ENCODE data around the gene ERF.
A peak's percentile ranks its signal among the peaks of the same experiment; 100 is the strongest.

ERF gene

GRCh38 chr19:42289556-42290041 lies 34.7 kb upstream of the ERF start:
- Histone ChIP-seq H3K9me3 (no peaks in the 10 kb centered on the region), H3K36me3 (peaks cover 80% of the 10 kb centered on the region), H3K4me3 (ENCODE audit: low read depth in 1 of 2, low read length in 1 of 2) (no peak overlapping the region), H3K27me3 (no peaks in the 10 kb centered on the region), H3K4me1 (ENCODE audit: control insufficient read depth in 1 of 2, insufficient read depth in 1 of 2, low read depth in 1 of 2, low read length in 1 of 2) (peaks cover 20 to 21% of the 10 kb centered on the region in 2 experiments), H3K27ac (no peak overlapping the region)
- TF ChIP-seq, protein P1, sequence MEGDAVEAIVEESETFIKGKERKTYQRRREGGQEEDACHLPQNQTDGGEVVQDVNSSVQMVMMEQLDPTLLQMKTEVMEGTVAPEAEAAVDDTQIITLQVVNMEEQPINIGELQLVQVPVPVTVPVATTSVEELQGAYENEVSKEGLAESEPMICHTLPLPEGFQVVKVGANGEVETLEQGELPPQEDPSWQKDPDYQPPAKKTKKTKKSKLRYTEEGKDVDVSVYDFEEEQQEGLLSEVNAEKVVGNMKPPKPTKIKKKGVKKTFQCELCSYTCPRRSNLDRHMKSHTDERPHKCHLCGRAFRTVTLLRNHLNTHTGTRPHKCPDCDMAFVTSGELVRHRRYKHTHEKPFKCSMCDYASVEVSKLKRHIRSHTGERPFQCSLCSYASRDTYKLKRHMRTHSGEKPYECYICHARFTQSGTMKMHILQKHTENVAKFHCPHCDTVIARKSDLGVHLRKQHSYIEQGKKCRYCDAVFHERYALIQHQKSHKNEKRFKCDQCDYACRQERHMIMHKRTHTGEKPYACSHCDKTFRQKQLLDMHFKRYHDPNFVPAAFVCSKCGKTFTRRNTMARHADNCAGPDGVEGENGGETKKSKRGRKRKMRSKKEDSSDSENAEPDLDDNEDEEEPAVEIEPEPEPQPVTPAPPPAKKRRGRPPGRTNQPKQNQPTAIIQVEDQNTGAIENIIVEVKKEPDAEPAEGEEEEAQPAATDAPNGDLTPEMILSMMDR (IDR thresholded peaks at IDR 0.05) = no peak

GRCh38 chr19:42288881-42289555 lies 34.1 kb upstream of the ERF start:
- H3K36me3 ChIP-seq = peaks cover 75% of the 10 kb centered on the region

GRCh38 chr19:42288387-42288786 lies 33.5 kb upstream of the ERF start:
- Histone ChIP-seq H3K4me1 (ENCODE audit: control insufficient read depth in 1 of 2, insufficient read depth in 1 of 2, low read depth in 1 of 2, low read length in 1 of 2) (peaks cover 22% of the 10 kb centered on the region in 2 experiments), H3K9me3 (no peaks in the 10 kb centered on the region), H3K4me3 (ENCODE audit: low read depth in 1 of 2, low read length in 1 of 2) (no peak overlapping the region), H3K27me3 (no peaks in the 10 kb centered on the region), H3K36me3 (peaks cover 68% of the 10 kb centered on the region), H3K27ac (peak overlapping the region; percentile 33)
- TF ChIP-seq, protein P1 (IDR thresholded peaks at IDR 0.05) = no peak

More at GRCh38 chr19:42288881-42289555, 34.1 kb upstream of the ERF start:
- Histone ChIP-seq H3K27ac (no peak overlapping the region), H3K4me1 (ENCODE audit: control insufficient read depth in 1 of 2, insufficient read depth in 1 of 2, low read depth in 1 of 2, low read length in 1 of 2) (peaks cover 21% of the 10 kb centered on the region in 2 experiments), H3K27me3 (no peaks in the 10 kb centered on the region), H3K4me3 (ENCODE audit: low read depth in 1 of 2, low read length in 1 of 2) (no peak overlapping the region), H3K9me3 (no peaks in the 10 kb centered on the region)
- TF ChIP-seq, protein P1 (IDR thresholded peaks at IDR 0.05) = no peak

DNA sequence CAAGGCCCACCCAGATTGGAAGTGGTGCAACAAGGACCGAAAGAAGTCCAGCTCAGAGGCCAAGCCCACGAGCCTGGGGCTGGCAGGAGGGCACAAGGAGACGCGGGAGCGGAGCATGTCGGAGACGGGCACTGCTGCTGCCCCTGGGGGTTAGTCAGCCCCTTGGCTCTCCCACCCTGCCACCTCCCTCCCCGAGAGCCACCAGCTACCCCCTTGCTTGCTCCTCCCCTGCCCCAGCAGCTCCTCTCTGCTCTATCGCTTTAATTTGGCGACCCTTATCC lies 32.8 kb upstream of the ERF start:
- no peaks in the 10 kb centered on the region for H3K27me3 ChIP-seq
- H3K9me3 ChIP-seq = no peaks in the 10 kb centered on the region
- TF ChIP-seq, protein P1 (IDR thresholded peaks at IDR 0.05) = no peak
- peaks cover 62% of the 10 kb centered on the region for H3K36me3 ChIP-seq
- peak overlapping the region; percentile 33 for H3K27ac ChIP-seq
- peaks cover 28 to 29% of the 10 kb centered on the region in 2 experiments for H3K4me1 ChIP-seq (ENCODE audit: control insufficient read depth in 1 of 2, insufficient read depth in 1 of 2, low read depth in 1 of 2, low read length in 1 of 2)
- no peak overlapping the region for H3K4me3 ChIP-seq (ENCODE audit: low read depth in 1 of 2, low read length in 1 of 2)

DNA sequence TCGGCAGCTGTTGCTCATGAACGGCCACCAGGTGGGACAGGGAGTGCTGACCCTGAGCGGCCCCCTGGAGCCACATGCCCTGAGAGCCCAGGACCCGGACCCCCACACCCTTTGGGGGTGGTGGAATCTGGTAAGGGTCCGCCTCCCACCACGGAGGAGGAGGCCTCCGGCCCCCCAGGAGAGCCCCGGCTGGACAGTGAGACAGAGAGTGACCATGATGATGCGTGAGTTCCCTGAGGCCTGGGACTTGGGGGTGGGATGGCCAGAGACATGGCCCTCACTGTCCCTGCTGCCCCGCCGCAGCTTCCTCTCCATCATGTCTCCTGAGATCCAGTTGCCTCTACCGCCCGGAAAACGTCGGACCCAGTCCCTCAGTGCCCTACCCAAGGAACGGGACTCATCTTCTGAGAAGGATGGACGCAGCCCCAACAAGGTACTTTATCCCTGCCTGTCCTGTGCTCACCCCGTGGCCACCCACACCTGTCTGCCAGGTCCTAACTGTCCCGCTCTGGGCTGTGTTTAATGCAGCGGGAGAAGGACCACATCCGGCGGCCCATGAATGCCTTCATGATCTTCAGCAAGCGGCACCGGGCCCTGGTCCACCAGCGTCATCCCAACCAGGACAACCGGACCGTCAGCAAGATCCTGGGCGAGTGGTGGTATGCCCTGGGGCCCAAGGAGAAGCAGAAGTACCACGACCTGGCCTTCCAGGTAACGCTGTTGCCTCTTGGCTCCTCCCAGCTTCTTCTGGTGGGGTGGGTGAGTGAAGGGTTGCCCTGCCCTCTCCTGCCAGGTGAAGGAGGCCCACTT lies 32.3 kb upstream of the ERF start:
- no peak overlapping the region for H3K4me3 ChIP-seq (ENCODE audit: low read depth in 1 of 2, low read length in 1 of 2)
- peaks cover 2% of the 10 kb centered on the region for H3K27me3 ChIP-seq
- H3K9me3 ChIP-seq = no peaks in the 10 kb centered on the region
- H3K27ac ChIP-seq = peak overlapping the region; percentile 95
- TF ChIP-seq, protein P1 (IDR thresholded peaks at IDR 0.05) = no peak
- H3K4me1 ChIP-seq (ENCODE audit: control insufficient read depth in 1 of 2, insufficient read depth in 1 of 2, low read depth in 1 of 2, low read length in 1 of 2) = peaks cover 33 to 34% of the 10 kb centered on the region in 2 experiments
- H3K36me3 ChIP-seq = peaks cover 57% of the 10 kb centered on the region

Data from neutrophil (primary cell).